HL-60 (cell line): Measurements from ENCODE around the gene MBD4.

Experiments
- DNase-seq, 2 experiments: peaks; one replicate each; pipeline ENCODE4 v3.0.0-alpha.2; 2010 to 2020; ENCODE audit warnings: low read depth in 1 of 2, low spot score in 1 of 2
- H3K27ac ChIP-seq: fragments of 250-450 bp; sonication (Bioruptor Pico); replicated peaks from 2 replicates; pipeline ENCODE4 v1.5.1; 2020; ENCODE audit warnings: mild to moderate bottlenecking, moderate library complexity
- H3K27me3 ChIP-seq: fragments of 250-450 bp; sonication (Bioruptor Pico); 2 replicates; pipeline ENCODE4 v1.5.1; 2021; ENCODE audit warnings: mild to moderate bottlenecking, moderate library complexity; ENCODE audit not compliant: insufficient read depth, poor library complexity, severe bottlenecking
- H3K4me3 ChIP-seq: replicated peaks from 2 replicates; pipeline ENCODE4 v1.5.1; 2011; ENCODE audit warnings: mild to moderate bottlenecking, control low read depth, low read length; ENCODE audit not compliant: insufficient read depth
- GABPA ChIP-seq: IDR thresholded peaks from 2 replicates; pipeline ENCODE4 v1.6.1; 2012; ENCODE audit warnings: low read depth
- POLR2AphosphoS5 ChIP-seq: IDR thresholded peaks from 2 replicates; pipeline ENCODE4 v1.6.1; 2012; ENCODE audit warnings: low read depth
- SPI1 ChIP-seq: IDR thresholded peaks from 2 replicates; pipeline ENCODE4 v1.6.1; 2012; ENCODE audit warnings: low read depth, mild to moderate bottlenecking, borderline replicate concordance
- TF ChIP-seq, protein P1 (sequence below): IDR thresholded peaks from one replicate; pipeline ENCODE4 v1.5.1; 2011; ENCODE audit warnings: low read length, control low read depth, inconsistent platforms; ENCODE audit not compliant: insufficient read depth
- TF ChIP-seq, protein P2 (sequence below): IDR thresholded peaks from 2 replicates; pipeline ENCODE4 v1.6.1; 2012; ENCODE audit warnings: low read depth; ENCODE audit not compliant: insufficient replicate concordance

Gene MBD4

DNA sequence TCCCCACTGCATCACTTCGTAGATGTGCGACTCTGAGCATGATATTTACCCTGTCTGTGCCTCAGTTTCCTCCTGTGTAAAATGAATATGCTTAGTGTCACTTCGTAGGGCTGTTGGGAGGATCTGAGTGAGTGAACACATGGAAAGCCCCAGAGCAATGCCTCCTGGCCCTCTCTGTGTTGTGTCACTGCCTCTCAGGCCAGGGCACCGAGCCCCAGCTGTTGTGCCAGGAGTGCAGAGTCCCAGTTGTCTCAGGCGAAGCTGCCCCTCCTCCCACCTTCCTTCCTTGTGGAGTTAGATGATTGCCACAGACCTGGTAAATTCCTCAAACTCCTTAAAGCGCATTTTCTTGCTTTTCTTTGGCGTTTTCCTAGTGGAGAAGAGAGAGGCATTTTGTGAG lies 37.5 kb downstream of the MBD4 start:
- no peaks in the 10 kb centered on the region for H3K27me3 ChIP-seq
- TF ChIP-seq, protein P1, sequence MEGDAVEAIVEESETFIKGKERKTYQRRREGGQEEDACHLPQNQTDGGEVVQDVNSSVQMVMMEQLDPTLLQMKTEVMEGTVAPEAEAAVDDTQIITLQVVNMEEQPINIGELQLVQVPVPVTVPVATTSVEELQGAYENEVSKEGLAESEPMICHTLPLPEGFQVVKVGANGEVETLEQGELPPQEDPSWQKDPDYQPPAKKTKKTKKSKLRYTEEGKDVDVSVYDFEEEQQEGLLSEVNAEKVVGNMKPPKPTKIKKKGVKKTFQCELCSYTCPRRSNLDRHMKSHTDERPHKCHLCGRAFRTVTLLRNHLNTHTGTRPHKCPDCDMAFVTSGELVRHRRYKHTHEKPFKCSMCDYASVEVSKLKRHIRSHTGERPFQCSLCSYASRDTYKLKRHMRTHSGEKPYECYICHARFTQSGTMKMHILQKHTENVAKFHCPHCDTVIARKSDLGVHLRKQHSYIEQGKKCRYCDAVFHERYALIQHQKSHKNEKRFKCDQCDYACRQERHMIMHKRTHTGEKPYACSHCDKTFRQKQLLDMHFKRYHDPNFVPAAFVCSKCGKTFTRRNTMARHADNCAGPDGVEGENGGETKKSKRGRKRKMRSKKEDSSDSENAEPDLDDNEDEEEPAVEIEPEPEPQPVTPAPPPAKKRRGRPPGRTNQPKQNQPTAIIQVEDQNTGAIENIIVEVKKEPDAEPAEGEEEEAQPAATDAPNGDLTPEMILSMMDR: no peak
- TF ChIP-seq, protein P2, sequence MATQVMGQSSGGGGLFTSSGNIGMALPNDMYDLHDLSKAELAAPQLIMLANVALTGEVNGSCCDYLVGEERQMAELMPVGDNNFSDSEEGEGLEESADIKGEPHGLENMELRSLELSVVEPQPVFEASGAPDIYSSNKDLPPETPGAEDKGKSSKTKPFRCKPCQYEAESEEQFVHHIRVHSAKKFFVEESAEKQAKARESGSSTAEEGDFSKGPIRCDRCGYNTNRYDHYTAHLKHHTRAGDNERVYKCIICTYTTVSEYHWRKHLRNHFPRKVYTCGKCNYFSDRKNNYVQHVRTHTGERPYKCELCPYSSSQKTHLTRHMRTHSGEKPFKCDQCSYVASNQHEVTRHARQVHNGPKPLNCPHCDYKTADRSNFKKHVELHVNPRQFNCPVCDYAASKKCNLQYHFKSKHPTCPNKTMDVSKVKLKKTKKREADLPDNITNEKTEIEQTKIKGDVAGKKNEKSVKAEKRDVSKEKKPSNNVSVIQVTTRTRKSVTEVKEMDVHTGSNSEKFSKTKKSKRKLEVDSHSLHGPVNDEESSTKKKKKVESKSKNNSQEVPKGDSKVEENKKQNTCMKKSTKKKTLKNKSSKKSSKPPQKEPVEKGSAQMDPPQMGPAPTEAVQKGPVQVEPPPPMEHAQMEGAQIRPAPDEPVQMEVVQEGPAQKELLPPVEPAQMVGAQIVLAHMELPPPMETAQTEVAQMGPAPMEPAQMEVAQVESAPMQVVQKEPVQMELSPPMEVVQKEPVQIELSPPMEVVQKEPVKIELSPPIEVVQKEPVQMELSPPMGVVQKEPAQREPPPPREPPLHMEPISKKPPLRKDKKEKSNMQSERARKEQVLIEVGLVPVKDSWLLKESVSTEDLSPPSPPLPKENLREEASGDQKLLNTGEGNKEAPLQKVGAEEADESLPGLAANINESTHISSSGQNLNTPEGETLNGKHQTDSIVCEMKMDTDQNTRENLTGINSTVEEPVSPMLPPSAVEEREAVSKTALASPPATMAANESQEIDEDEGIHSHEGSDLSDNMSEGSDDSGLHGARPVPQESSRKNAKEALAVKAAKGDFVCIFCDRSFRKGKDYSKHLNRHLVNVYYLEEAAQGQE: no peak
- TF ChIP-seq SPI1: no peak
- no peak overlapping the region for H3K27ac ChIP-seq
- no peak for DNase-seq
- no peak overlapping the region for H3K4me3 ChIP-seq

DNA sequence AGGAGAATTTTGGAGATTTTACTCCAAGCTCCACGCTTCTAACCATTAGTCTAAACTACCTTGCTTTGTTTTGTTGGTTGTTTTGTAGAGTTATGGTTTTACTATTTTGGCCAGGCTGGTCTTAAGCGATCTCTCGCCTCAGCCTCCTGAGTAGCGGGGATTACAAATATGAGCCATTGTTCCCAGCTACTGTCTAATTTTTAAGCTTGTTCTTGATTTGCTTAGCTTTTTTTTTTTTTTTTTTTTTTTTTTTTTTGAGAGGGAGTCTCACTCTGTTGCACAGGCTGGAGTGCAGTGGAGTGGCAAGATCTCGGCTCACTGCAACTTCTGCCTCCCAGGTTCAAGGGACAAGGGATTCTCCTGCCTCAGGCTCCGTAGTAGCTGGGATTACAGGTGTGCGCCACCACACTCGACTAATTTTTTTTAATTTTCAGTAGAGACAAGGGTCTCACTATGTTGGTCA lies 39.8 kb downstream of the MBD4 start:
- Histone ChIP-seq H3K27ac (peak overlapping the region; percentile 93), H3K27me3 (no peaks in the 10 kb centered on the region), H3K4me3 (peak overlapping the region; percentile 18)
- DNase-seq: no peak
- TF ChIP-seq, protein P1: no peak
- TF ChIP-seq POLR2AphosphoS5 (no peak), GABPA (no peak), SPI1 (no peak)
- TF ChIP-seq, protein P2: no peak

DNA sequence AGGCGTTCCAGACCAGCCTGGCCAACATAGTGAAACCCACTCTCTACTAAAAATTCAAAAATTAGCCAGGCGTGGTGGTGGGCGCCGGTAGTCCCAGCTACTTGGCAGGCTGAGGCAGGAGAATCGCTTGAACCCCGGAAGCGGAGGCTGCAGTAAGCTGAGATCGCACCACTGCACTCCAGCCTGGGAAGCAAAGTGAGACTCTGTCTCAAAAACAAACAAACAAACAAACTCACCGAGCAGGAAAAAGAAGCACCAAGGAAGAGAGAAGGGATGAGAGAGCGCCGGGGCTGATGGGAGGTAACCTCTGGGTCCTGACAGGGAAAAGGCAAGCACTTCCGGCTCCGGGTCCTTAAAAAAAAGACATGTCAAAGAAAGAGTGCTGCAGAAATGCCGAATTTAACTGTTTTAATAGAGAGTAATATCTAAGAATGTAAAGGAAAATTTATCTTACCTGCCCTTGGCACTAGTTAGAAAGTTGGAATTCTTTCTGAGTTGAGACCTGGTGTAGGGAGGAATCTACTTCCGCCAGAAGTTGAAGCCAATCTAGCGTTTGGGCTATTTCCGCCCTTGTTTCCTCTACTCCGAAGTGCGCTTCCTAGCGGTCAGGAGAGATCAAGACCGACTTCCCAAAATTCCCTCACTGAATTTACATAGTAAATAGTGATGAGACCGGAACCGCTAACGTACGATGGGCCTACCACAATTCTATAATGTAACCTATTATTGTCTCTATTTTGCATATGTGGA lies 40.4 kb downstream of the MBD4 start:
- Histone ChIP-seq H3K27me3 (no peaks in the 10 kb centered on the region), H3K27ac (peak overlapping the region; percentile 93), H3K4me3 (peak overlapping the region; percentile 65)
- DNase-seq: peak; percentile 87 to 93
- TF ChIP-seq GABPA (peak; percentile 90), SPI1 (peak; percentile 73; the same call in 1 of the 2 replicates)
- TF ChIP-seq, protein P2: no peak
- TF ChIP-seq, protein P1: peak; percentile 94
